Measurements from ENCODE around the gene MMS19. TPM values are rescaled to one million over a fixed set of nuclear protein-coding genes. Genes with fewer than 3 reads are reported as not detected.
A peak's percentile ranks its signal among the peaks of the same experiment; 100 is the strongest.
"Not testable (repeated sequence)": the region's sequence is repeated elsewhere in the genome, so short reads cannot be mapped to it uniquely, and the experiment has no call there.

MMS19 gene
- polyA plus RNA-seq (2013, experiment 1 of 2; ENCODE audit: insufficient read length), result 66.6 TPM
- 73.1 TPM for polyA plus RNA-seq (2013, experiment 2 of 2; ENCODE audit: insufficient read length)

- peak; percentile 99 for DNase-seq
Measured at GRCh38 chr10:97498076-97498840, at the start of gene MMS19. Gene MMS19, minus strand, starts transcription at chr10:97498422. Its CDS starts 38 bp downstream, at chr10:97498384.

GRCh38 chr10:97547962-97548361, 49.7 kb upstream of the MMS19 start:
- DNase-seq, result no peak

GRCh38 chr10:97547271-97547600, 49.0 kb upstream of the MMS19 start:
- no peak for DNase-seq

- no peak for DNase-seq
Measured at GRCh38 chr10:97546456-97547270, 48.4 kb upstream of the MMS19 start.

GRCh38 chr10:97543025-97543546, 44.9 kb upstream of the MMS19 start:
- peak; percentile 97 for DNase-seq

GRCh38 chr10:97542169-97543024, 44.2 kb upstream of the MMS19 start:
- DNase-seq, result peak; percentile 94

GRCh38 chr10:97540669-97541500, 42.7 kb upstream of the MMS19 start:
- no peak for DNase-seq

GRCh38 chr10:97539523-97540200, 41.4 kb upstream of the MMS19 start:
- peak; percentile 87 for DNase-seq

GRCh38 chr10:97538839-97539238, 40.6 kb upstream of the MMS19 start:
- no peak for DNase-seq

GRCh38 chr10:97538411-97538810, 40.2 kb upstream of the MMS19 start:
- DNase-seq, result peak; percentile 65

- DNase-seq, result no peak
Measured at GRCh38 chr10:97537186-97537869, 39.1 kb upstream of the MMS19 start.

- DNase-seq, result peak; percentile 19
Measured at GRCh38 chr10:97534746-97535367, 36.6 kb upstream of the MMS19 start.

GRCh38 chr10:97533888-97534287, 35.7 kb upstream of the MMS19 start:
- no peak for DNase-seq

- peak; percentile 29 for DNase-seq
Measured at GRCh38 chr10:97532935-97533671, 34.9 kb upstream of the MMS19 start.

- DNase-seq, result peak; percentile 31
Measured at GRCh38 chr10:97531401-97531986, 33.3 kb upstream of the MMS19 start.

- no peak for DNase-seq
Measured at GRCh38 chr10:97529685-97530465, 31.7 kb upstream of the MMS19 start.

GRCh38 chr10:97528876-97529275, 30.7 kb upstream of the MMS19 start:
- DNase-seq, result not testable (repeated sequence)

GRCh38 chr10:97525683-97526110, 27.5 kb upstream of the MMS19 start:
- no peak for DNase-seq
